Effector memory CD8-positive, alpha-beta T cell (primary cell): ENCODE data around the gene OR1M1.

Experiments
- ATAC-seq: fragments of 150-1000 bp; cut with Tn5 transposase; replicated peaks from 2 replicates; pipeline ENCODE4 v1.10.0; 2021; ENCODE audit warnings: mild to moderate bottlenecking, moderate library complexity
- DNase-seq, 3 experiments: peaks; one replicate each; pipeline ENCODE4 v3.0.0; 2021
- H3K27ac Mint-ChIP-seq, 2 donors: one replicate each; pipeline ENCODE4 v1.8.0; 2022; ENCODE audit warnings: mild to moderate bottlenecking in 2 of 2, mixed read lengths in 2 of 2, moderate library complexity in 2 of 2
- H3K27me3 Mint-ChIP-seq, 2 donors: one replicate each; pipeline ENCODE4 v1.8.0; 2022; ENCODE audit warnings: mixed read lengths in 2 of 2
- H3K36me3 Mint-ChIP-seq: one replicate; pipeline ENCODE4 v1.8.0; 2022; ENCODE audit warnings: mild to moderate bottlenecking, moderate library complexity, mixed read lengths; ENCODE audit not compliant: insufficient read depth
- H3K4me1 Mint-ChIP-seq, 2 donors: one replicate each; pipeline ENCODE4 v1.8.0; 2022; ENCODE audit warnings: low read depth in 2 of 2, mixed read lengths in 2 of 2
- H3K4me3 Mint-ChIP-seq, 2 donors: one replicate each; pipeline ENCODE4 v1.8.0; 2022; ENCODE audit warnings: mild to moderate bottlenecking in 2 of 2, mixed read lengths in 2 of 2, moderate library complexity in 2 of 2
- H3K9me3 Mint-ChIP-seq, 2 donors: one replicate each; pipeline ENCODE4 v1.8.0; 2022; ENCODE audit warnings: mixed read lengths in 2 of 2

OR1M1 gene

DNA sequence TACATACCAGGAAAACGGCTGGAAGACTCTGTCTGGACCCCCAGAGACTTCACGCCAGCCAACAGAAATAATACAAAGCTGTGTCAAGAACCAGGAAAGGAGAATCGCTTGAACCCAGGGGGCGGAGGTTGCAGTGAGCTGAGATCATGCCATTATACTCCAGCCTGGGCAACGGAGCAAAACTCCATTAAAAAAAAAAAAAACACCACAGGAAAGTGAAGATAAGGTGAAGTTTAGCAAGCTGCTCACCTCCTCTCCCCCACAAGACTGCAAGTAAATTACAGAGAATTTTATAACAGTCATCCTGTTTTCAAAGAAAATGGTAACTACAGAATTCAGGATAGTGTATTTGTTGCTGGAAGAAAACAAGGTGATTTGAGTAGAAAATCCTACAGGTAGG is 29.7 kb downstream of the OR1M1 start:
- Mint-ChIP-seq H3K9me3 (no peaks in the 10 kb centered on the region), H3K36me3 (no peaks in the 10 kb centered on the region), H3K27me3 (peaks cover 24 to 45% of the 10 kb centered on the region in 2 donors), H3K4me1 (no peaks in the 10 kb centered on the region), H3K4me3 (no peak overlapping the region), H3K27ac (no peak overlapping the region)
- DNase-seq (no peak), ATAC-seq (no peak)

DNA sequence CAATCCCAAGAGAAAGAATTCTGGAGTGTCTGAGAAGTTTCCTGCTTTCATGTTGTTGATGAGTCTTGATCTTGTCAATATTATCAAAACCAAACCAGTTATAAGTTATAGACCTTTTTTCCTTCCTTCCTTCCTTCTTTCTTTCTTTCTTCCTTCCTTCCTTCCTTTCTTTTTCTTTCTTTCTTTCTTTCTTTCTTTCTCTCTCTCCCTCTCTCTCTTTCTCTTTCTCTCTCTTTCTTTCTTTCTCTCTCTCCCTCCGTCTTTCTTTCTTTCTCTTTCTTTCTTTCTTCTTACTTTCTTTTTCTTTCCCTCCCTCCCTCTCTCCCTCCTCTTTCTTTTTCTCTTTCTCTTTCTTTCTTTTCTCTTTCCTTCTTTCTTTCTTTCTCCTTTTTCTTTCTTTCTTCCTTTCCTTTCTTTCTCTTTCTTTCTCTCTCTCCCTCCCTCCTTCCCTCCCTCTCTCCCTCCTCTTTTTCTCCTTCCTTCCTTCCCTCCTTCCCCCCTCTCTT is 40.1 kb downstream of the OR1M1 start, which contains the start of gene OR7G3:
OR7G3 (minus strand) TSS at position 51 of the 506 bp plus-strand sequence; CDS start at position 51, 0 bp downstream.
- DNase-seq (no peak), ATAC-seq (no peak)
- peaks cover 6% of the 10 kb centered on the region for H3K36me3 Mint-ChIP-seq
- H3K27ac Mint-ChIP-seq = no peak within 1 kb of the TSS
- H3K4me3 Mint-ChIP-seq = no peak within 1 kb of the TSS
- H3K4me1 Mint-ChIP-seq = peaks cover 2 to 4% of the 10 kb centered on the region in 2 donors
- H3K27me3 Mint-ChIP-seq = peaks cover 25 to 42% of the 10 kb centered on the region in 2 donors
- no peaks in the 10 kb centered on the region for H3K9me3 Mint-ChIP-seq

DNA sequence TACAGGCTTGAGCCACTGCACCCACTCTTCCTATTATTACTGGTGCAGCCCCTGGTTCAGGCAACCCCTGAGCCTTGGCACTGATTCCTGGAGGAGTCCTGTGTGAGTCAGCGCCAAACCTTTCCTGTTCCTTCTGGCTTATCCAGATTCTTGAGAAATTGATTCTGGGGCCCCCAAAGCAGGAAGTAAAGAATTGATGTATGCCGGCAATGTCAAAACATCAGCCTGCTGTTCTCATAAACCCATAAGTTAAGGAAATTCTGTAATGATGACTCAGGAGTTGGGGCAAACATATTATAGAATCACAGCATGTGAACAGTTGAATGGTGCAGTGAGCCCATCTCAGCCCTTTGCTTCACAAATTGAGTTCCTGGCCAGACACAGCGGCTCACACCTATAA is 41.3 kb downstream of the OR1M1 start:
- Mint-ChIP-seq H3K9me3 (no peaks in the 10 kb centered on the region), H3K4me1 (peaks cover 2 to 4% of the 10 kb centered on the region in 2 donors), H3K27ac (no peak overlapping the region), H3K4me3 (no peak overlapping the region), H3K36me3 (peaks cover 6% of the 10 kb centered on the region), H3K27me3 (peaks cover 25 to 32% of the 10 kb centered on the region in 2 donors)
- no peak for DNase-seq
- no peak for ATAC-seq

DNA sequence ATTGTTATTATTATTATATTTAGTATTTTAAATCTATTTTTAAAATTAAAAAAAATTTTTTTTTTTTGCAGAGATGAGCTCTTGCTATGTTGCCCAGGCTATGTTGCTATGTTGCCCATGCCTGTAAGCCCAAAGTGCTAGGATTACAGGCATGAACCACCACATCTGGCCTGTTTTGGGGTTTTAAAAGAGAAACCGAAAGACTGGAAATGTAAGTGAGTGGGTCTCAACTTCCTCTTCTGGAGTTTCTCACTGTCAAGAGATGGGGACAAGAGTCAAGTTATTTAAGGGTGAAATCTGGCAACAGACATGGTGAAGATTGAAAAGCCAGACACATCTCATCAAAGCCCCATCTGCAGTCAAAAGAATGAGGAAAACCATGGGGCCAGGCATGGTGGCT is 44.1 kb downstream of the OR1M1 start:
- no peak overlapping the region for H3K4me3 Mint-ChIP-seq
- DNase-seq = no peak
- H3K27ac Mint-ChIP-seq = no peak overlapping the region

DNA sequence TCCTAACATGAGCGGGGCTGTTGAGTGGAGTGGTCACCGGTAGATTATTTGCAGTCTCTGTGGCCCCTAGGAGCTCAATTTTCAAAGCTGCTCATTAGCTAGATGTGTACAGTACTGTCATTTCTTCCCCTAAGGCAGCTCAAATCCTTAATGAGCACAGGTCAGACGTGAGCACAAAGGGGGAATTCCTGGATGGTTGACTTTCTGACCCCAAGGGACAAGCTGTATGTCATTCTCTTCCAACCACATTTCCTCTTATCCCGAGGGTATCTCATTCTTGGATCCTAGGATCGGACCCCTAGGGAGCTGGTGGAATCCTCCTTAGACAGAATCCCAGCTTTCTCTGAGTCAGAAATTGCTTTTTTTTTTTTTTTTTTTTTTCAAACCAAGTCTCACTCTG is 45.6 kb downstream of the OR1M1 start:
- Mint-ChIP-seq H3K4me1 (peaks cover 4 to 8% of the 10 kb centered on the region in 2 donors), H3K4me3 (no peak overlapping the region), H3K27me3 (peaks cover 7% of the 10 kb centered on the region in 2 donors), H3K27ac (no peak overlapping the region), H3K36me3 (peaks cover 4% of the 10 kb centered on the region), H3K9me3 (no peaks in the 10 kb centered on the region)
- DNase-seq (no peak), ATAC-seq (no peak)

More for the DNA sequence above, 44.1 kb downstream of the OR1M1 start:
- ATAC-seq = no peak
- Mint-ChIP-seq H3K9me3 (no peaks in the 10 kb centered on the region), H3K36me3 (peaks cover 6% of the 10 kb centered on the region), H3K4me1 (peaks cover 2 to 4% of the 10 kb centered on the region in 2 donors), H3K27me3 (peaks cover 22% of the 10 kb centered on the region in 2 donors)

DNA sequence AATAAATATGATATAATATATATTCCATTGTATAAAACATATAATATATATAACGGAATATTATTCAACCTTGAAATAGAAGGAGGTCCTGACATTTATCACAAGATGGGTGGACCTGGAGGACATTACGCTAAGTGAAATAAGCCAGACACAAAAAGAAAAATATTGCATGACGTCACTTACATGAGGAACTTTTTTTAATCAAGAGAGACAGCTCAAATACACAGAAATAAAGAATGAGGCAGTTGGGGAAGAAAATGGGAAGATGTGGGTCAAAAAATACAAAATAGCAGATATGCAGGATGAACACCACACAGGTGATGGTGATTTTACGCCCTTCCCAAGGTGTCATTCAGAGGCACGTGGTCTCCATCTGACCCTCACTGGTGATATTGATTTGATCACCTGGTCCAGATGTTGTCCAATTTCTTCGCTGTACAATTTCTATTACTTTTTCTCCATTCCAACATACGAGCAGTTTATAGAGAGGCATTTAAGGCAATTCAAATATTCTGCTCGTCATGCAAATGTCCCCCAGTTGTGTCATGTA is 52.8 kb downstream of the OR1M1 start:
- Mint-ChIP-seq H3K27ac (peak overlapping the region; percentile 99), H3K9me3 (no peaks in the 10 kb centered on the region), H3K4me3 (peak overlapping the region; percentile 98 to 100), H3K36me3 (peaks cover 26% of the 10 kb centered on the region), H3K4me1 (peaks cover 31 to 49% of the 10 kb centered on the region in 2 donors), H3K27me3 (no peaks in the 10 kb centered on the region)
- DNase-seq = no peak
- peak; percentile 7 for ATAC-seq

DNA sequence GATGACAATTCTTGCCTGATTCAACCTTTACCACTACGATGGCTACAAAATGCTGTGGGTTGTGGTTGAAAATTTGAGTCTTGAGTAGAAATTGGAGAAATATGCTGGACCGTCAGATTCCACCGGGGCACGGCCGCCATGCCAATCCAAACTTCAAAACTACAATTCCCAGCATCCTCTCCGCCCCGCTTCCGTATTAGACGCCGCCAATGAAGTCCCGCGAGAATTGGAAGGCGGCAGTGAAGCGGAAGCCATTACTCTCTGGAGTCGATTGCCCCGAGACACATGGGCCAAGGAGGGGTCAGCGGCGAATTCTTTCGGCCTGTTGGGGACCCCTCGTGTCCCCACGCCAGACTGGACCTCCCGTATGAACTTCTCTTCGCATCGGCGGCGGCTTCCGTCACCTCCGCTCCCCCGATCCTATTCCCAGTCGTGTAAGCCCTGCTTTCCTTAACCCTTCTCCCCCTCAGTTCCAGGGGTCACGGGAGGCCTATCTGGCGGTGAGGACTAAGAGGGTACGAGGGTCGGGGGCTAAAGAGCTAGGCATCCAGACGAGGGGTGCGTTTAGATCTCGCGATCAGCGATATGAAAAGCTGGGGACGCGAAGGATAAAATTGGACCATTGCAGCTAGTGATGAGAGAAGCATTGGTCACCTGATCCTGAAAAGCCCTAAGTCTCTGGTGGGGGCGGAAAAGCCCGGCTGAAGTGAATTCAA is 53.5 kb downstream of the OR1M1 start, which contains the start of gene ZNF317:
ZNF317 (plus strand) TSS at position 239 of the 716 bp plus-strand sequence. CDS start 15,620 bp downstream, outside the sequence.
- Mint-ChIP-seq H3K27ac (peak within 1 kb of the TSS; percentile 99), H3K27me3 (no peaks in the 10 kb centered on the region), H3K4me1 (peaks cover 33 to 51% of the 10 kb centered on the region in 2 donors), H3K36me3 (peaks cover 26% of the 10 kb centered on the region), H3K4me3 (peak within 1 kb of the TSS; percentile 98 to 100), H3K9me3 (no peaks in the 10 kb centered on the region)
- peak; percentile 87 to 91 (median 90) for DNase-seq
- ATAC-seq = peak; percentile 92

DNA sequence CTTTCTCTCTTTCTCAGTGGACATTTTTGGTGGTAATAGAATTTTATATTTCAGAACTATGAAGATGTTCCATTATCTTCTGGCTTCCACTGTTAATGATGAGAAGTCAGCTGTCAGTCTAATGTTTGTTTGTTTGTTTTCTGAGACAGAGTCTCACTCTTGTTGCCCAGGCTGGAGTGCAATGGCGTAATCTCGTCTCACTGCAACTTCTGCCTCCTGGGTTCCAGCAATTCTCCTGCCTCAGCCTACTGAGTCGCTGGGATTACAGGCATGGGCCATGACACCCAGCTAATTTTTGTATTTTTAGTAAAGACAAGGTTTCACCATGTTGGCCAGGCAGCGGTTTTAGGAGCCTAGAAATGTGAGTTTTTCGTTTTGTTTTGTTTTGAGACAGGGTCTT is 58.1 kb downstream of the OR1M1 start:
- Mint-ChIP-seq H3K27me3 (no peaks in the 10 kb centered on the region), H3K4me1 (peaks cover 48 to 75% of the 10 kb centered on the region in 2 donors), H3K36me3 (peaks cover 36% of the 10 kb centered on the region), H3K4me3 (no peak overlapping the region), H3K27ac (no peak overlapping the region), H3K9me3 (no peaks in the 10 kb centered on the region)
- DNase-seq = no peak
- ATAC-seq = no peak
